HG03060 (cell line): ENCODE measurements around the gene RNF224.

ENCODE experiments used
- ATAC-seq: cut with Tn5 transposase; IDR thresholded peaks from one replicate; pipeline ENCODE4 v1.9.1; 2021; ENCODE audit warnings: low read depth, moderate number of reproducible peaks; ENCODE audit not compliant: unreplicated experiment

Gene RNF224

DNA sequence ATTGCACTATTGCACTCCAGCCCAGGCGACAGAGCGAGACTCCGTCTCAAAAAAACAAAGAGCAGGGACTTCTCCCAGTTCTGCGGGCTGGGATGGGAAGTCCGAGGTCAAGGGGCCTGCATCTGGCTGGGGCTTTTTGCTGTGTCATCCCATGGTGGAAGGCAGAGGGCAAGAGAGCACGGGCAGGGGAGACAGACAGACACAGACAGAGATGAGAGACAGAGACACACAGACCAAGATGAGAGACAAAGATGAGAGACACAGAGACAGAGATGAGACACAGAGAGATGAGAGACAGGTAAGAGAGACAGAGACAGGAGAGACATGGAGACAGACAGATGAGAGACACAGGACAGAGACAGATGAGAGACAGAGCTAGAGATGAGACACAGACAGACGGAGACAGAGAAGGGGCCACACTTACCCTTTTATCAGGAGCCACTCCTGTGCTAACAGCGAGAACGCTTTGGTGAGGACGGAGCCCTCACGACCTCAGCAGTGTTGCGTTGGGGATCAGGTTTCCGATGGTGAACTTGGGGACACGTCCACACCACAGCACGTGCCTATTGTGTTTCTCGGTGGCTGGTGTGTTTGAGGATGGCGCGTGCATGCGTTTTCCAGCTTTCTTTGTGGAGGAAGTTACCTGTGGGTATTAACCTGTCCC, 41.4 kb downstream of the RNF224 start:
- no peak for ATAC-seq

DNA sequence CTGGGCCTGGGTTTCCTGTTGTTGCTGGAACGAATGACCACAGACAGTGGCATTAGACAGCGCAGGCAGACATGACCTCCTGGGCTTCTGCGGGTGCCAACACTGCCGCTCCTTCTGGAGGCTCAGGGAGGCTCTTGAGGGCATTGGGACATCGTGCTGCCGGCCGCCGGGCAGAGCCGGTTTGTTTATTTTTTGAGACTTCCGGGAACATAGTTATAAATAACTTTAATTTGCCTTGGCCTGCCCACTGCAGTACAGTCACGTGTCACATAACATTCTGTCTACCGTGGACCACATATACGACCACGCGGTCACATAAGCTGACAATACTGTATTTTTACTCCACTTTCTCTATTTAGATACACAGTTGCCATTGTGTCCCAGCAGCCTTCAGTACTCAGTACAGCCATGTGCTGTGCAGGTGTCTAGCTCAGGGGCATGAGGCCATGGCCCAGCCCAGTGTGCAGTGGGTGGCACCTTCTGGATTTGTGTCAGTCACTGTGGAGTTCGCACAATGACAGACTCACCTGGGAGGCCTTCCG, 42.0 kb downstream of the RNF224 start:
- no peak for ATAC-seq

- ATAC-seq, result no peak
Measured at GRCh38 chr9:137270929-137271695, 43.8 kb downstream of the RNF224 start.

DNA sequence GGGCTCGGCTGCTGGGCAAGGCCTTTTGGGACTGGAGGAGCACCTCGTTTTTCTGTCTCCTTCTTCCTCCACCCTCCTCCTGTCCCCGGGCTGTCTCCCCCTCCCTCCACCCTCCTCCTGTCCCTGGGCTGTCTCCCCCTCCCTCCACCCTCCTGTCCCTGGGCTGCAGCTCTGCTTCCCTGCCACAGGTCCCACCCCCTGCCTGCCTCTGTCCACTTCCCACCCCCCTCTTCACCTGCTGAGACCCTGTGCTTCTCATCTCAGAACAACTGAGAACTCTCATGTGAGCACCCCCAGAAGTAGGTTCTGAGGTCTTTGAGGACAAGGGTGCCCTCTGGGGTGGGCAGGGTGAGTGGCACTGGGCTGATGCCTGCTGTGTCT, 44.4 kb downstream of the RNF224 start:
- no peak for ATAC-seq

- ATAC-seq, result no peak
Measured at GRCh38 chr9:137272241-137273094, 45.2 kb downstream of the RNF224 start.

DNA sequence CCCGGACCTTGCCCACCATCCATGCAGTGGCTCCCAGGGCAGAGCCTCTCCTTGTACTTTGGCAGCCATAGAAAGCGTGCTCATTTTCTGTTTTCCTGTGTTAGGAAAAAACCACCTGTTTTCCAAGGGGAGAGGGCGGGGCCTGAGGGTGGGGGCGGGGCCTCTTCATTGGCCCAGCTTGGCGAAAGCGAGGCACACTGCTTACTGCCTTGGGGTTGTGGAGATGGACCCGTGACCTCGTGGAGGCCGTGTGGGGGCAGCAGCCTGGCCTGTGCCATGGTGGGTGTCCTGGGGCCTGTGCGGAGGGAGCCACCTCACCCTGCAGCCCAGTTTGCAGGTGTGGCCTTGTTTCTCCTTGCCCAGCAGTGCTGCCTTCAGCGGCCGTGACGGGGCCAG, 45.8 kb downstream of the RNF224 start:
- no peak for ATAC-seq

DNA sequence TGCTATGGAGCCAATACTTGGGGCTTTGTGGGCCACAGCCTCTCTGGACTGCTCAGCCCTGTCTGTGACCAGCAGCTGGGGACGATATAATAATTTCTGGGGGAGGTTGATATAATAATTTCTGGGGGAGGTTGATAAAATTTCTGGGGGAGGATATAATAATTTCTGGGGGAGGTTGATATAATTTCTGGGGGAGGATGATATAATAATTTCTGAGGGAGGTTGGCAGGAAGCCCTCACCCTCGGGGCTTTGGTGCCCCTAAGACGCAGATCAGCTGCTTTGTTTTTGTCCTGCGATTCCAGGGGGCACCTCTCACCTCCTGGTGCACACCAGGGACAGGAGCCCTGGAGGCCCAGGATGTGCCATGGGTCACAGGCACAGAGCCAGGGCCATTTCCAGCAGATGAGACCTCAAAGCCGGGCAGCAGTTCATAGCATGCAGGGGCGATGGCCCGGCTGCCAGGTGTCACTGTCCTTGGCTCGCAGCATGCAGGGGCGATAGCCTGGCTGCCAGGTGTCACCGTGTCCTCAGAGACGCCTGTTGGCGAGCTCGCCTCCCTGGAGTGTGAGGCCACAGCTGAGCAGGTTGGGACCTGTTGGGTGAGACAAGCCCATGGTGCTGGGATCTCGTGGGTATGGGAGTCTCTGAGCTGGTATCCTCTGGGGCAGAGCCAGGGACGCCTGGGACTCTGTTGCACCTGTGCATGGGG, 46.5 kb downstream of the RNF224 start:
- ATAC-seq, result no peak

GRCh38 chr9:137275203-137275587, 47.9 kb downstream of the RNF224 start:
- no peak for ATAC-seq

- ATAC-seq, result no peak
Measured at GRCh38 chr9:137275588-137276472, 48.5 kb downstream of the RNF224 start.

- no peak for ATAC-seq
Measured at GRCh38 chr9:137276473-137277328, 49.4 kb downstream of the RNF224 start.

DNA sequence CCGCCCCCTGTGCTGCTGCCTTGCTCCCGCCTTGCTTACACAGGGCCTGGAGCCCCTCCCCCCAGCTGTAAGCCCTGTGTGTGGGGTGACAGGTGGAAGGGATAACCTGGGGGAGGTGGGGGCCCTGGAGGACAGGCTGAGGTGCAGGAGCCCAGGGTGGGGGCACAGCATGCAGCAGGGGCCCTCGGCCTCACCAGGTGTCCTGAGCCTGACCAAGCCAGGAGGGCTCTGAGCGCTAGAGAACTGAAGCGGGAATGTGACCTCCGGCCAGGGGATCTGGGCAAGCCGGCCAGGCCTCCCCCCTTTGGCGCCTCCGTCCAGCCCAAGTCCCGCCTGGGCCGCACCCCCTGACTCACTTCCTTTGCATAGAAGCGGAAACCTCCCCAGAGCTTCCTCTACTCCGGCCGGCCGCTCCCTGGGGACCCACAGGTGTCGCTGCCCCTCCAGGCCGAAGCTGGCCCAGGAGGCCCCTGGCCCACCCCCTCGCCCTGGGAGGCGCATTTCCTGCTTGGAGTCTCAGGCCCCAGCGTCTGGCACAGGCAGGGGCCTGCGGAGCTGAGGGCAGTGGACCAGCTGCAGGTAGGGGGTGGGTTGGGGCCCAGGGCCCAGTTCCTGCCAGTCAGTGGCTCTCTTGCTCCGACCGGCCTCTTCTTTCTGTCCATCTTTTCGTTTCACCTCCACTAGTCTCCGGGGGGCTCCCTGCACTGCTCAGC, 50.2 kb downstream of the RNF224 start, which contains the start of gene TOR4A:
Gene TOR4A, plus strand, starts transcription at position 398 of the 713 bp plus-strand sequence. CDS start 964 bp downstream, outside the sequence.
- ATAC-seq, result no peak

DNA sequence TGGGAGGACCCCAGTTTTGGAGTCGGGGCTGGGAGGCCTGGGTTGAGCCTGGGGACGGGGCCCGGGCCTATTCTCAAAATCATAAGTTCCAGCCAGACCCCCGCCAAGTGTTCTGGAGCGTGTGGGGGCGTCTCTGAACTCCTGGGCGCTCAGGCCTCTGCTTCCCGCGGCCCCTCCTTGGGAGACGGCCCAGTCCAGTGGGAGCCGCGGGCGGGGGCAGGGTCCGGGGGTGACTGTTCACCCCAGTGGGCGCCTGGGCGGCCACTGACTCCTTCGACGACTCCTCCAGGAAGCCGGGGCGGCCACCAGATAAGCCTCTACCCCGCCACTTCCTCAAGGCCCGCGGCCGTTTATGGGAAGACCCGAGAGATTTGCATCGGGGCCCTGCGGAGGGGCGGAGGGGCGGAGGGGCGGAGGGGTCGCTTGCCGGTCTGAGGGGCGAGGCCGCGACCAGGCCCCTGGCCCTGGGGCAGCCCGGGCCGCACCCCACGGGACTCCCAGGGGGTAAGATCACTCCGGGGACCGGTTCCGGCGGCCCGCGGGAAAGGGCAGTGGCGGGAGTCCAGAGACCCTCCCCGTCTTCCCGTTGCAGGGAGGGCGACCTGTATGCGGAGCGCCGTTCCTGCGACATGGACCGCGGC, 50.9 kb downstream of the RNF224 start:
- no peak for ATAC-seq
